Astrocyte (in vitro differentiated cells and primary cell): Measurements from ENCODE around the gene ABCA12.

Source experiments
- EZH2 ChIP-seq: IDR thresholded peaks from 2 replicates; pipeline ENCODE4 v1.6.1; 2012; ENCODE audit warnings: mild to moderate bottlenecking, low read length, inconsistent platforms; ENCODE audit not compliant: insufficient read depth
- TF ChIP-seq, protein P1 (sequence below): IDR thresholded peaks from 2 replicates; pipeline ENCODE4 v1.5.1; 2011; ENCODE audit warnings: low read depth, mild to moderate bottlenecking, inconsistent platforms, low read length, moderate library complexity; ENCODE audit not compliant: insufficient read depth

DNA sequence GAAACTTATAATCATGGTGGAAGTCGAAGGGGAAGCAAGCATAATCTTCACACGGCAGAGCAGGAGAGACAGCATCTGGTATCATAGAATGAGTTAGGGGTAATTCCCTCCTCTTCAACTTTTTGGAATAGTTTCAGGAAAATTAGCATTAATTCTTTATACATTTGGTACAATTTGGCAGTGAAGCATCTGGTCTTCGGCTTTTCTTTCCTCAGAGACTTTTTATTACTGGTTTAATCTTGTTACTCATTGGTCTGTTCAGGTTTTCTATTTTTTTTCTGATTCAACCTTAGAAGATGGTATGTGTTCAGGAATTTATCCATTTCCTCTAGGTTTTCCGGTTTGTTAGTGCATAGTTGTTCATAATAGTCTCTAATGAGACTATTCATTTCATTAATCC lies 39.7 kb upstream of the ABCA12 start:
- TF ChIP-seq, protein P1, sequence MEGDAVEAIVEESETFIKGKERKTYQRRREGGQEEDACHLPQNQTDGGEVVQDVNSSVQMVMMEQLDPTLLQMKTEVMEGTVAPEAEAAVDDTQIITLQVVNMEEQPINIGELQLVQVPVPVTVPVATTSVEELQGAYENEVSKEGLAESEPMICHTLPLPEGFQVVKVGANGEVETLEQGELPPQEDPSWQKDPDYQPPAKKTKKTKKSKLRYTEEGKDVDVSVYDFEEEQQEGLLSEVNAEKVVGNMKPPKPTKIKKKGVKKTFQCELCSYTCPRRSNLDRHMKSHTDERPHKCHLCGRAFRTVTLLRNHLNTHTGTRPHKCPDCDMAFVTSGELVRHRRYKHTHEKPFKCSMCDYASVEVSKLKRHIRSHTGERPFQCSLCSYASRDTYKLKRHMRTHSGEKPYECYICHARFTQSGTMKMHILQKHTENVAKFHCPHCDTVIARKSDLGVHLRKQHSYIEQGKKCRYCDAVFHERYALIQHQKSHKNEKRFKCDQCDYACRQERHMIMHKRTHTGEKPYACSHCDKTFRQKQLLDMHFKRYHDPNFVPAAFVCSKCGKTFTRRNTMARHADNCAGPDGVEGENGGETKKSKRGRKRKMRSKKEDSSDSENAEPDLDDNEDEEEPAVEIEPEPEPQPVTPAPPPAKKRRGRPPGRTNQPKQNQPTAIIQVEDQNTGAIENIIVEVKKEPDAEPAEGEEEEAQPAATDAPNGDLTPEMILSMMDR, result no peak
- TF ChIP-seq EZH2, result no peak
